ENCODE measurements around the gene TRAPPC3L.

GRCh38 chr6:116568111-116568510 lies 22.6 kb upstream of the TRAPPC3L start:
- no peak for TF ChIP-seq CTCF (IDR thresholded peaks at IDR 0.05; ENCODE audit: low read depth, low read length)
- TF ChIP-seq EZH2phosphoT487 (IDR thresholded peaks at IDR 0.05; ENCODE audit: low read depth), result no peak
